RCC 7860 (cell line): ENCODE results near the gene NTMT2.
"Not testable (repeated sequence)": the region's sequence is repeated elsewhere in the genome, so short reads cannot be mapped to it uniquely, and the experiment has no call there.

Experiments used
- DNase-seq: peaks from one replicate; pipeline ENCODE4 v3.0.0-alpha.2; 2015; ENCODE audit warnings: low spot score
- FAIRE-seq: peaks from 2 replicates; lab custom pipeline; 2012; peaks lifted over from hg19 to GRCh38; lab: Jason Lieb, UNC

NTMT2 gene

DNA sequence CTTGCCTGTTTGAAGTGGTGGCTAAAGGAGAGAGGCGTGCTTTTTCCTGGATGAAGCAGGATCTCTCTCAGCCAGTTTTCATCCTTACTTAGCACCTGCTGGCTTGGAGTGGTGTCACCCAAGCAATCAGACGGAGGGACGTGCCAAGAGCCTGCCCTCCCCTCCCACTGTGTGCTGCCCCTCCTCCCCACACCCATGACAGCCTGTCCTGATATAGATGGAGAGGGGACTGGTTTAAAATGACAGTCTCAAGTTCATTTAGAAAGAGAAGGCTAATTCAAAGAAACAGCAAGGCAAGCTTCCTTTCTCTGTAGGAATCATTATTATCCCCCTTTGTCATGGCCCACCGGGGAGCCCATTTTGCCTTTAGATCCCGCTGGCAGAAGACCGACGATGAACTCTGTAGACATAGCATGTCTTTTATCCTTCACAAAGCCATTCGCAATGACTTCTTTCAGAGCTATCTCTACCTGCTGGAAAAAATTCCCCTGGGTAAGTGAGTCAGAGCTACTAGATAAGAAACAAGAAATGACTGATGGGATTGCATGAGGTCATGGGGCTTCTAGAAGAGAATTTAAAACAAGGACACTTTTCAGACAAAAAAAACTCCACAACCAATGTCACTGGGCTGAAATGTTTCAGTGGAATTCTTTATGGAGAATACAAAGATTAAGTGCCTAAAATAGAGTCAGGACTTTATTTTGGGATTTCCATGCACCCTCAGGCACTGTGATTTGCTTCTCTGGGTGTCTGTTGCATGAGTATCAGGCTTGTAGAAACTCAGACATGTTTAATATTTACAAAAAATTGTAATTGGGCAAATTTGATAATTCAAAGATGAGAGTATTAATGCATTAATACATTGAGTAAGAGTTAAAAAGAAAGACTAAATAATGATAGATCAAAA, at the start of gene NTMT2:
NTMT2 (plus strand) TSS at position 190 of the 907 bp plus-strand sequence; CDS start at position 339, 149 bp downstream.
- no peak for FAIRE-seq
- DNase-seq: peak; percentile 63

DNA sequence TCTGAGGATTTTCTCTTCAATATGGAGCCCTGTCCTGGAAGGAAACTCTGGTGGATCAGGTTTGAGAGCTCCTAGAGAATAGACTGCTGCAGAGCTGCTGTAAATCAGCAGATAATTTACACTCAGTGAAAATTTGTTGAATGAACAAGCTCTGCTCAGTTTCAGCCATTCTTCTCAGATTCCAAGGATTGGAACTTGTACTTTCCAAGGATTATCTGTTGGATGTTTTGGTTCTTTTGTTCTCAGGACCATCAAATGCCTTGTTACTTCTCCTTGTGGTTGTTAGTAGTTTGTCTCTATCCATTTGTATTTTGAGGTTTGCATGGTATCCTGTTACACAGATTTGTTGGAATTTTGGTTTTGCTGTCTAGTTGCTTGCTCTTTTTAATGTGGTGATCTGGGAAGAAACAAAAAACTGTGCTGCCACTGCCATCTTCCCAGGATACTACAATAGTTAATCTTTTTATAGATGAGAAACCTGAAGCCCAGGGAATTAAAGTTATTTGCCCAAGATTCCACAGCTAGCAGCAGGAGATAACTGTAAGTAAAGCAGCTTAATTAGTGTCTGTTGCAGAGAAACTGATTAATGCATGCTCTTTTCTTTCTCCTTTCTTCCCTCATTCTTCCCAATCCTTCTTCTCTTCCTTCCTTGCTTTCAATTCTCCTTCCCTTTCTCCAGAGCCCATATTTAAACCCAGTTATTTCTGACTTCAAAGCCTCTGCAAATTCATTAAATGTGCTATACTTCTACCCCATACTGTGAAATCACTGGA, 49.6 kb upstream of the NTMT2 start:
- FAIRE-seq (no peak), DNase-seq (no peak)

DNA sequence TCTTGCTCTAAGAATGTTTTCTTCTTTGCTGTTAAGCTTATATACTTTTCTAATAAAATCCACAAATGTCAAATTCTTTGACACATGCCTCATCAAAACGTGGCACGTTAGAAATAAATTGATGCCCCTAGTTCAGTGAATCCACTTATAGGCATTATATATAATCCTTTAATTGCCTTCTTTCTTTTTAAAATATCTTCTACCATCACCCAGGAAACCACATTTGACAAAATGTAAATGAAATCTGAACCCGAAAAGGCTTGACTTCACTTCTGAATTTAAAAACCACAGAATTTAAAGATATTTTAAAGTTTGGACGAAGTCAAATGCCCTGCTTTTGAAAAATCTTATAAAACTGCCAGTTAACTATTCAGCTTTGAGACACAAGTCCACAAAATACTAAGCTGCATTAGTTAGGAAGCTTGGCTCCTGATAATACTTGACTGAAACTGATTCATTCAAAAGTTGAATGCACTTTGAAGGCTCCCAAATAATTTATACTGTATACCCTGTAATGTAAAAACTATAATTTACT, 48.9 kb upstream of the NTMT2 start:
- DNase-seq: no peak
- no peak for FAIRE-seq

DNA sequence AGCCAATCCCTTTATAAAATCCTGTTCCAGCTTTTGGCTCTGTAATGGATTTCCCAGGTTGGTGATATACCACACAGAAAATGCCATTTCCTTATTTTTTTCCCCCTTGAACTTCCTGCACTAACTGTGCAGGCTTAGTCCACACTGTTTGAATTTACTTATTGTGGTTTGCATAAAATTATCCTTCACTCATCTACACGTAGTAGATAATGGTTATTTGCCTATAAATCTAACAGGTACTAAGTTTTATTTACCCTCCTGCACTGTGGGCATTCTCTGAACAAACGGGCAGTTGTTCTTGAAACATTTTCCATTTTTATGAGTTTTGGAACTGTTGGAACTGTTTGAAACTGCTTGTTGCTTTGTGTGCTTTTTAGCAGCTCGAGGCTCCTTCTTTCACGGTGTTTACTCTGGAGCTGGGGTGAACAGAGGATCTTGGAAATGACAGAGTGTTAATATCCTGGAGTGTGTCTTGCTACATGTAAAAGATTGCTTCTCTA, 48.3 kb upstream of the NTMT2 start:
- no peak for FAIRE-seq

DNA sequence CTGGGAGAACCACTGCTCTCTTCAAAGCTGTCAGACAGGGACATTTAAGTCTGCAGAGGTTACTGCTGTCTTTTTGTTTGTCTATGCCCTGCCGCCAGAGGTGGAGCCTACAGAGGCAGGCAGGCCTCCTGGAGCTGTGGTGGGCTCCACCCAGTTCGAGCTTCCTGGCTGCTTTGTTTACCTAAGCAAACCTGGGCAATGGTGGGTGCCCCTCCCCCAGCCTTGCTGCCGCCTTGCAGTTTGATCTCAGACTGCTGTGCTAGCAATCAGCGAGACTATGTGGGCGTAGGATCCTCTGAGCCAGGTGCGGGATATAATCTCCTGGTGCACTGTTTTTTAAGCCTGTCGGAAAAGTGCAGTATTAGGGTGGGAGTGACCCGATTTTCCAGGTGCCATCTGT, 32.6 kb upstream of the NTMT2 start:
- not testable (repeated sequence) for FAIRE-seq, DNase-seq

More for the DNA sequence above, 48.3 kb upstream of the NTMT2 start:
- DNase-seq: no peak

DNA sequence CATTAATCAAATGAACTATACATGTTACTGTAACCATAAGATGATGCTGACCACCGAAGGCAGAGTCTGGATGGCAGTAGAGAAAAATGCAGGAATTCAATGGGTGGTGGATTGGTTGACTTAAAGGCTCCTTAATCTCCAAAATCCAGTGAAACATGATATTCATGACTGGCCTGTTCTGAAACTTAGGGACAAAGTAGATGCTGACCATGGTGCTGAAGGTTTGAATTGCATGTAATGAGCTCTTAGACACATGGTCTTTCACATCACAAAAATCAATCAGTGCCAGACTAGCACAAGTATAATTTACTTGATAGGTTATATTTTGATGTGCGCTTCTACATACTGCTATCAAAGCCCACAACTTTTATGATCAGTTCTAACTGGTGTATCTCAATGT, 30.9 kb upstream of the NTMT2 start:
- DNase-seq (no peak), FAIRE-seq (no peak)

DNA sequence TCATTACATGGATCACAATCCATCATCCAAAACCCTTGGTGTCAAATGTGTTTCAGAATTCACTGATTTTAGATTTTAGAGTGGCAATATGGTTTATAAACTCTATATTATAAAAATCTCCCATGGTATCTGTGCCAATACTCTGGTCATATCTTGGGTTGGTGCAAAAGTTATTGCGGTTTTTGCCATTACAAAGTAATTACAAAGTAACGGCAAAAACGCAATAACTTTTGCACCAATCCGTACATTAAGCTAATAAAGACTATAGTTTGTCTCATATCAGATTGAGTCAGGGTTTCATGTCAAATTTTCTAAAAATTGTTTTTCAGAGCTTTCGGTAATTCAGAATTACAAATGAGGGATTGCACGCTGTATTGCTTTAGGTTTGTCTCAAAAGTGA, 23.4 kb upstream of the NTMT2 start:
- no peak for FAIRE-seq

DNA sequence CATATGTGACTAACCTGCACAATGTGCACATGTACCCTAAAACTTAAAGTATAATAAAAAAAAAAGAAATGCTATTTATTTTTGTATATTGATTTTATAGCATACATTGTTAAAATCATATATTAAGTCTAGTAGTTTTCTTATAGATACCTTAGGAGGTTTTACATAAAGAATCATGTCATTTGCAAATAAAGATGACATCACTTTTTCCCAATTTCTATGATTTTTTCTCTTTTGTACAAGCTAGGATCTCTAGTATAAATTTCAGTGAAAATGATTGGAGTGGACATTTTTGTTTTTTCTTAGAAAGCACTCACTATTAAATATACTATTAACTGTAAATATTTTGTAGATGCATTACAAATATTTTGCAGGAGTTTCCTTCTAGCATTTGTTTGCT, 20.5 kb upstream of the NTMT2 start:
- FAIRE-seq: no peak

More for the DNA sequence above, 23.4 kb upstream of the NTMT2 start:
- no peak for DNase-seq

DNA sequence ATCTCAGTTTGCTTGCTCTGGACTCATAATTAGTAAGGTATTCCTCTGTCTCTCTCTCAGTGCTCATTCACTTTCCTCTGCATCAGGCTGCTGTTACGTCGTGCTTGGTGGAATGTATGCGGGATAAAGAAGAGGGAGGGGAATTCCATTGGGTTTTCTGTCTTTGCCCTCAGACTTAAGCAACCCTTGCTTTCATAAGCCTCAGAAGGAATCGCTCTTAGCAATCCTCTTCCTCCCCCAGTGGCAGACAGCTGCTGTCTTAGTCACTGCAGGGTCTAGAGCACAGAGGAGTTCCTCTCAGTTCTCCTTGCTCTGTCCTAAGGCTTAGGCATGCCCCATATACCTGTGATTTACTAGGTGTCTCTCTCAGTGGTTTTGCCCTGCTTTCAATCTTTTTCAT, 19.1 kb upstream of the NTMT2 start:
- DNase-seq: peak; percentile 90
- peak; percentile 64 for FAIRE-seq

More for the DNA sequence above, 20.5 kb upstream of the NTMT2 start:
- no peak for DNase-seq

DNA sequence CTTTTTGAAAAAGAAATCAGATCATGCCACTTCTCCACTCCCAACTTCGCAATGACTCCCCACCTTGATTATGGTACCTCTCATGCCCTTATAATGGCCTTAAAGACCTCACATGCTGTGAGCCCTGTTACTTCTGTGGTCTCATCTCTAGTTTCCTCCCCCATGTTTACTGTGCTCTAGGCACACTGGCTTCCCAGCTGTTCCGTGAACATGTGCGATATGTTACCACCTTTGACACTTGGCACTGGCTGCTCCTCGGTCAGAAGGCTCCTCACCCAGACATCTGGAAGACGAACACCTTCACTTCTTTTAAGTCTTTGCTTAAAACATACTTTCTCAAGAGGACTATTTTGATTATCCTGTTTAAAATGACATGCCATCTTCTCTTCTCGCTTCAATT, 14.3 kb upstream of the NTMT2 start:
- DNase-seq (no peak), FAIRE-seq (no peak)

DNA sequence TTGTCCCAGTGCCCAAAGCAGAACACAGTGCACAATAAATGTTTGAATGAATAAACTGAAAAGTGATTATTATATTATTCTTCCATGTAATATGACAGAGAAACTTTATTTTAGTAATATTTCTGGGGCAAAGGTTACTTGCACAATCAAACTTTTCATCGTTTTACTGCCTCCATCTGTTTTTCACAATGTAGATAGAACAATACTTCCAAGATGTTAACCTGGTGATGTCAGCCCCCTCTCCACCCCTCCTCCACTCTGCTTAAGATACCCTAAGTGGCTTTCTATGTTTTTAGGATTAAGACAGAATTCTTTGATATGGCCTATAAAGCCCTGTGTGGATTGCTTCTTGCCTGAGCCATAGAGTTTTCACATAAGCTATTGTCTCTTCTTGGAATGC, 13.8 kb upstream of the NTMT2 start:
- FAIRE-seq: no peak
- no peak for DNase-seq

DNA sequence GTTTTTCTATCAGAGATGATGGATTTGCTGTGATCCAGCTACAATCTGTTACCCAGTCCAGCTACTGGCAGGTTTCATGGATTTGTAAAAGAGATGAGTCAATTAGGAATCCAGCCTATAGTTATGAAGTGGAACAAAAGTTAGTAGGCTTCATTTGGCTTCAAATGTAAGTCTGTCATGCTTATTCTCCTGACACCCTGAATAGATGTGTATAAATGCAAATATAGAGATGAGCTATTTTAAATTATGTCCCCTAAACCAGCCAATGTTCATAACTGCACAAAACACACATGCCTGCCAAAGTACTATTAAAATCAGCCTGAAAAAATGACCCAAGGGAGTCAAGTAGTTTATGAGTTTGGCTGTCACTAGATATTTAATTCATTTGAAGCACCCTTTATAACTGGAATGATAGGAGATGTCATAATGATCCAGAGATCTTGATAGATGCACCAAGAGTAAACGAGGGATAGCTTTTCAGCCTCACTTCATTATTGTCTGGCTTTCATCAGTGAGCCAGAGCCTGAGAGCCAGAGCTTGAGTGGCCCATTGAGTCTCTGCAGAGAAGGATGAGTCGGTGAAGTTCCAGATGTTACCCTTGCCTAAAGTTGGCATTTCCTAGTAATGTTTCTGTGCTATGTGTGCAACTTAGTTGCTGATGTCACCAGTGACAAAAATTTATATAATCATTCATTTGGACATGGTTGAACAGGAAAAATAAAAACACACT, 11.8 kb upstream of the NTMT2 start:
- FAIRE-seq (no peak), DNase-seq (no peak)

DNA sequence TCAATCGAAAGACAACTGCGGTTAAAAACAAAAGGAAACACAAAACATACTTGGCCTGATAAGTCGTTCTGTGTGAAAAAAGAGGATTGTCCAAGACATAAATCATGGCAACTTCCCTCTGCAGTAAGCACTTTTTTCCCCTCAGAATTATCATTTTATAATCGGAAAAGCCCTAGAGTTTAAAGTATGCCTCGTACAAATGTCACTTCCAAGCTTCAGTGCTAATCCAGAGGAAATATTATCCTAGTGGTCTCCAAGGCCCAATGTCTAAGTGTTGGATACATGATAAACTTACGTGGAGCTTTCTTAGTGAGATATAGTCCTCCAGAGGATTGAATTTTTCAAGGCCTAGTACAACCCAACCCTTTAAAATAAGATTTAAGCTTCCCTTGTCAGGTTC, 11.2 kb upstream of the NTMT2 start:
- FAIRE-seq: no peak

DNA sequence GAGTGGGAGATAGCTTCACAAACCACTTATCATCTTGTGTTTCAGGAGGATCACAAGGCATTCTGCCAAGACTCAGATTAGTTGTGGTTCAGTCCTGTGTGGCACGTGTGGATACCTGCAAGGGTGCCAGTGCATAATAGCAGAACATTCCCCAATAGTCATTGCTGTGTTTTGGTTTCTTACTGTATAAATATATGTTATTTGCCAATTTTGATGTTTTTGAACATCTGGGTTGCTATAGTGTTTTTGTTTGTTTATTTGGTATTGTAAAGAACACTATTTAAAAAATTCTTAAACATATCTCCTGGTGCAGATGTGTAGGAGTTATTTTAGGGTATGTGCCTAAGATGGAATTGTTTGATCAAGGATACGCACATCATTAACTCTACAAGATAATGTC, 5.4 kb upstream of the NTMT2 start:
- FAIRE-seq (no peak), DNase-seq (no peak)

More for the DNA sequence above, 11.2 kb upstream of the NTMT2 start:
- no peak for DNase-seq

DNA sequence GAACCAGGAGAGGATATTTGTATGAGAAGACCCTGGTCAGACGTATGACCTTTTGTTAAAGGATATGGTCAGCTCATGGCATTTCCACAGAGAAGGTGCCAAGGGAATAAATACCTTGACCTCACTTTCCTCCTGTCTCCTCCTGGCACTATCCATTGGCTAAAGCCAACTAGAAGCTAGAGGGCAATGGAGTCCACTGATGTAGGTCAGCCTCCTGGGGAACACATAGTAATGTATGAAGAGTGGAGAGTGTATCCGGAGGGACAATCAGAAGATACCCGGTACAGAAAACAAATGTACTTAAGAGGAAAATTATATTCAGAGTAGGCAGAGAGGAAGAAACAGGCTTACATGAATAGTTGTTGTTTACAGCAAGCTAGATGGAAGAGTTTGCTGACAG, 698 bp upstream of the NTMT2 start:
- no peak for DNase-seq
- no peak for FAIRE-seq

DNA sequence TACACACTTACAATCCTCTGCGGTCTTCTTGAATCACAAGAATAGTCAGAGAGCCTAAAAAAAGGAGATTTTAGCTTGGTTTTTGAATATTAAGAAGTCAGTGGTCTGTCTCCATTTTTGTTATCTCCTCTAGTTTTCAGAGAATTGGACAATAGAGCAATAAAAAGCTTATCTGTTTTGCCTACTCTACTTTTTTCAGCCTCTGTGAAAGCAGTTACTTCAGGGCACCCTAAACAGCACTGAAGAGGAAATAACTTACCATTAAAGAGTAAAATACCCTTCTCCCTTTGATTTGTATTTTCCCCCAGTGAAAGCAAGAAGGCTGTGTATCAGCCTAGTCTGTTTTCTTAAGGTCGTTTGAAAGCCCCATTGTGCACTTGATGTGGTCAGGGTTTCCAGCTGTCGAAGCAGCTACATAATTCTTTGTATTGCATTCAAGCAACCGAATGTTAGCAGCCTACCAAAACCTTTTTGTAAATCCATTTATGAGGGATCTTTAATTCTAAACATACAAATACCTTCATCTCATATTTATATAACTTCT, 1.0 kb downstream of the NTMT2 start:
- FAIRE-seq (no peak), DNase-seq (no peak)

DNA sequence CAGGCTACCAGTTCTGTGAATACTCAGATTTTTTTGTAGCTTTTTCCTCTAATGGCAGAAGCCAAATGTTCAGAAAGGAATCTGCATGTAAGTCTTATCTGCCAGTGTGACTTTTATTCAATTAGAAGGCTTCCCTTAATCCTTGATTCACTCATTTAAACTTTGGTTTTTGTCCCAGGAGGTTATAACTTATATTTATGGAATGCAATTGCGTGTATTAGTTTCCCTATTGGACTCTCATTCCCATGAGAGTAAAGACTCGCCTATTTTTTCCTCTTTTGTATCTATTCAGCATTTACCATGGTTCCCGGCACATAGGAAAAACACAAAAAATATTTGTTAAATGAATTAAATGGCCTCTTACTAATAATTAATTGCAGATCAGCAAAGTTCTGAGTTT, 3.5 kb downstream of the NTMT2 start:
- DNase-seq (no peak), FAIRE-seq (no peak)

DNA sequence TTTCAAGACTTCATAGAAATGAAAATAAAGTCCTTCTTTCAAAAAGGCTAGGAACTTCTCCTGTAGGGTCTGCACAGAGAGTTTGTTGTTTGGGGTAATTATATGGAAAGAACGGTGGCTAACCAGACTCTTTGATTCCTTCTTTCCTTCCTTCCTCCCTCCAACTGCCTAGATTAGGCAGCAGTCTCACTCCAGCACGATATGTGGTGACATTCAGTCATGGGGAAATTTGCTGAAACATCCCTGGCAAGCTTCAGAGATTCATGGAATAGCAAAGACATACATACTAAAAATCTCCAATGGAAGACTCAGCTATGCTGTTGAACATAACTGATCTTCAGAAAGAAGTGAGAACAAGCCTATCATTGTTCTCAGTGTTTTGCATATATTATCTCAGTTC, 4.3 kb downstream of the NTMT2 start:
- DNase-seq (no peak), FAIRE-seq (no peak)

DNA sequence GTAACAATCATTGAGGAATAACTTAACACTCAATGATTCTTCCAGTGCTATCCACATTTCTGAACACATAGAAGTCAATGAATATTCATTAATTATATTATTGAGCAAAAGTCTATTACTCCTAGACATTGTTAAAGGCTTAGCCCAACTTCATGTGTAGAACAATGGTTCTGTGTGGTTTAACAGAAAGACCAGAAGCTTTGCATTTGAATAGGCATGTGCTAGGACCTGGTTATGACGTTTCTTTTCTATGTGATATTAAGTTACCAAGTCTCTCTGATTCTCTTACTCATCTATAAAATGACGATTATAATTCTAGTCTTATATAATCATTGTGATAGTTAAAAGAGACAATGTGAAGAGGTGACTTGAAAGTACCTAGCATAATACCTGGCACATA, 5.2 kb downstream of the NTMT2 start:
- no peak for FAIRE-seq

DNA sequence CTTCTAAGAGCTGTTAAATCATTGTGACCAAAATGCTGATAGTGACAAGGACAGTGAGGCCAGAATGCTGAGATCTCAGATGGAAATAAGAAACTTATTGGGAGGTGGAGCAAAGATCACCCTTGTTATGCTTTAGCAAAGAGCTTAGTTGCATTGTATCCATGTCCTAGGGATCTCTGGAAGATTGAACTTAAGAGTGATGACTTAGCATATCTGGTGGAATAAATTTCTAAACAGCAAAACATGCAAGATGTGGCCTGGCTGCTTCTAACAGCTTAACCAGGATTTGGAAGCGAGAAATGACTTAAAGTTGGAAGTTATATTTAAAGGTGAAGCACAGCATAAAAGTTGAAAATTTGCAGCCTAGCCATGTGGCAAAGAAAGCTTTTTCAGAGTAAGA, 7.7 kb downstream of the NTMT2 start:
- FAIRE-seq: no peak
- no peak for DNase-seq

More for the DNA sequence above, 5.2 kb downstream of the NTMT2 start:
- no peak for DNase-seq
